Lower leg skin (tissue), 4 donors: Measurements from ENCODE around the gene CMSS1. TPM values are rescaled to one million over a fixed set of nuclear protein-coding genes. Genes with fewer than 3 reads are reported as not detected.

Source experiments
- DNase-seq, 2 donors: peaks; one replicate each; pipeline ENCODE4 v3.0.0-alpha.2; 2019; ENCODE audit warnings: low spot score in 2 of 2
- H3K4me3 ChIP-seq: fragments of 200-600 bp; sonication (generic); 2 replicates; pipeline ENCODE4 v1.5.1; 2017; ENCODE audit warnings: mild to moderate bottlenecking, low read depth; ENCODE audit not compliant: poor library complexity, severe bottlenecking
- CTCF ChIP-seq, 3 donors: fragments of 450-650 bp; IDR thresholded peaks; one replicate each; pipeline ENCODE4 v1.5.1; 2016; ENCODE audit warnings: antibody characterized with exemption in 3 of 3, mild to moderate bottlenecking in 3 of 3, moderate library complexity in 2 of 3
- POLR2A ChIP-seq, 2 donors: fragments of 450-650 bp; IDR thresholded peaks; one replicate each; pipeline ENCODE4 v1.6.1; 2016 to 2017; ENCODE audit warnings: antibody characterized with exemption in 2 of 2, mild to moderate bottlenecking in 1 of 2, moderate library complexity in 1 of 2
- WGBS, 2 donors: methylation state at CpG; one replicate each; pipeline ENCODE4 v1.1.5; 2018; 5-methylcytosine and 5-hydroxymethylcytosine counted together
- intact Hi-C: fragments of 100-400 bp; cut with DNase I; formaldehyde crosslinking; loops from one replicate; pipeline ENCODE4 v1.15.0; 2023; ENCODE audit warnings: low total_unique reads
- total RNA-seq, 4 donors: library from RNA; depleted of rRNA; stranded (reverse); fragments of >200 nt; gene quantifications; one replicate each; pipeline ENCODE4 v1.1.0, GENCODE V29; 2016

Gene CMSS1
- total RNA-seq, 4 donors from 2014 or later: 3.7 to 13.2 (median 7.5) TPM

GRCh38 chr3:100030346-100030745, 212.7 kb downstream of the CMSS1 start:
- WGBS, 2 donors: 58 to 70% methylated on average over 3 of the region's 3 CpGs
- TF ChIP-seq CTCF (IDR thresholded peaks at IDR 0.05) (no peak), POLR2A (IDR thresholded peaks at IDR 0.05) (no peak)
- intact Hi-C loops: no loop called here
- no peak for DNase-seq
- no peak overlapping the region for H3K4me3 ChIP-seq

GRCh38 chr3:100030914-100031425, 213.3 kb downstream of the CMSS1 start:
- H3K4me3 ChIP-seq: no peak overlapping the region
- 81 to 90% methylated on average over 1 of the region's 1 CpG for WGBS, 2 donors
- TF ChIP-seq POLR2A (IDR thresholded peaks at IDR 0.05) (no peak), CTCF (IDR thresholded peaks at IDR 0.05) (no peak)
- DNase-seq: no peak
- intact Hi-C loops: no loop called here

- intact Hi-C loops: no loop called here
- WGBS, 2 donors: 54 to 64% methylated on average over 5 of the region's 5 CpGs
- TF ChIP-seq CTCF (IDR thresholded peaks at IDR 0.05) (no peak), POLR2A (IDR thresholded peaks at IDR 0.05) (no peak)
- no peak for DNase-seq
- H3K4me3 ChIP-seq: no peak overlapping the region
Observed at GRCh38 chr3:100032243-100032642, 214.6 kb downstream of the CMSS1 start.

DNA sequence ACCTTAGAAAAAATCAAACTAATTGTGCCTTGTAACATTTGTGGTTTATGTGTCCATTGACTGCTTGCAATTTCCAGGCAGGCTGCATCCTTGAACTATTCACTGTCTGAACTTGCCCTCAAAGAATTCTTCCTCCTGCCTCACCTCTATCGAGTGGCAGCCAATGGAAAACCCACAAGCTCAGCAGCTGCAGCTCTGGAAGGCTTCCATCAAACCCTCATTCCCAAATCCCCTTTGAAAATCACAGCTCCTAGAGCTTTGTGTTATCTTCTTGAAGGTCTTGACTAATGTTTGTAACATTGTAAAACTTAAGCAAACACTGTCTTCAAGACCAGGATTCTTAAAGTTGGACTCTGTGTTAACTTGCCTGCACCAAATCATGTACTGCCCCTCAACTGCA, 215.5 kb downstream of the CMSS1 start:
- intact Hi-C loops: no loop called here
- DNase-seq: no peak
- WGBS, 2 donors: 38 to 52% methylated on average over 1 of the region's 1 CpG

GRCh38 chr3:100033903-100034471, 216.3 kb downstream of the CMSS1 start:
- intact Hi-C loops: no loop called here
- H3K4me3 ChIP-seq: no peak overlapping the region
- TF ChIP-seq CTCF (IDR thresholded peaks at IDR 0.05) (no peak), POLR2A (IDR thresholded peaks at IDR 0.05) (no peak)
- WGBS, 2 donors: 90 to 96% methylated on average over 3 of the region's 3 CpGs
- DNase-seq: no peak

More for the DNA sequence above, 215.5 kb downstream of the CMSS1 start:
- no peak for TF ChIP-seq CTCF (IDR thresholded peaks at IDR 0.05)
- TF ChIP-seq POLR2A (IDR thresholded peaks at IDR 0.05): no peak
- no peak overlapping the region for H3K4me3 ChIP-seq

- no peak overlapping the region for H3K4me3 ChIP-seq
- no peak for DNase-seq
- no peak for TF ChIP-seq POLR2A (IDR thresholded peaks at IDR 0.05)
- no peak for TF ChIP-seq CTCF (IDR thresholded peaks at IDR 0.05)
- intact Hi-C loops: no loop called here
Observed at GRCh38 chr3:100039075-100039474, 221.4 kb downstream of the CMSS1 start.
